Measurements from ENCODE around the gene PFN4.

- TF ChIP-seq POLR2AphosphoS5 (IDR thresholded peaks at IDR 0.05; ENCODE audit: low read depth) (no peak), CTCF (conservative IDR thresholded peaks at IDR 0.05; ENCODE audit: low read depth in 2 of 2) (no peak), EZH2 (IDR thresholded peaks at IDR 0.05; ENCODE audit: low read depth, unreplicated experiment) (no peak), NANOG (IDR thresholded peaks at IDR 0.05; ENCODE audit: borderline replicate concordance) (no peak), CREB1 (CRISPR knock-in tag; IDR thresholded peaks at IDR 0.05; ENCODE audit: low read depth) (no peak), REST (IDR thresholded peaks at IDR 0.05; ENCODE audit: unreplicated experiment) (no peak), STAT1 (IDR thresholded peaks at IDR 0.05; ENCODE audit: unreplicated experiment) (no peak), ETS1 (IDR thresholded peaks at IDR 0.05) (no peak)
Observed at GRCh38 chr2:24087032-24087431, 36.1 kb downstream of the PFN4 start.

Data from GM23338 (cell line).